Adrenal gland (tissue), 12 donors: ENCODE measurements around the gene GEMIN5. TPM values are rescaled to one million over a fixed set of nuclear protein-coding genes. Genes with fewer than 3 reads are reported as not detected.
"Not testable (repeated sequence)": the region's sequence is repeated elsewhere in the genome, so short reads cannot be mapped to it uniquely, and the experiment has no call there.

Experiments
- DNase-seq, 7 donors: peaks; one replicate each; pipeline ENCODE4 v3.0.0-alpha.2; 2019 to 2020
- H3K27ac ChIP-seq, 5 donors: fragments of 200-600 bp; sonication (generic) in 4 of 5; 1 replicate in 3 of 5; 2 replicates in 2 of 5; pipeline versions ENCODE4 v1.5.1 to v1.8.0; 2016 to 2020; ENCODE audit warnings: mild to moderate bottlenecking in 1 of 5
- H3K27me3 ChIP-seq: fragments of 200-600 bp; 2 replicates; pipeline ENCODE4 v1.8.0; 2021
- H3K36me3 ChIP-seq, 2 donors: fragments of 200-600 bp; replicated peaks in 1 of 2; 1 replicate in 1 of 2; 2 replicates in 1 of 2; pipeline versions ENCODE4 v1.5.1 to v1.8.0; 2018 to 2022
- H3K4me1 ChIP-seq, 2 donors: fragments of 200-600 bp; replicated peaks in 1 of 2; 1 replicate in 1 of 2; 2 replicates in 1 of 2; pipeline versions ENCODE4 v1.5.1 to v1.8.0; 2018 to 2021
- H3K4me3 ChIP-seq, 4 donors: fragments of 200-600 bp; sonication (generic) in 3 of 4; one replicate each; pipeline ENCODE4 v1.5.1; 2016 to 2018
- H3K9me3 ChIP-seq, 3 donors: fragments of 200-600 bp; sonication (generic) in 1 of 3; replicated peaks in 1 of 3; 1 replicate in 2 of 3; 2 replicates in 1 of 3; pipeline versions ENCODE4 v1.5.1 to v1.8.0; 2016 to 2021
- CTCF ChIP-seq, 6 experiments: fragments of 450-650 bp in 4 of 6; fragments of 200-600 bp in 2 of 6; sonication (generic) in 1 of 6; IDR thresholded peaks; 1 replicate in 5 of 6; 2 replicates in 1 of 6; pipeline versions ENCODE4 v1.5.1 to v1.8.0; 2016 to 2021; ENCODE audit warnings: antibody characterized with exemption in 6 of 6, mild to moderate bottlenecking in 2 of 6, moderate library complexity in 1 of 6
- POLR2A ChIP-seq, 2 donors: fragments of 450-650 bp; IDR thresholded peaks; one replicate each; pipeline ENCODE4 v1.6.1; 2017; ENCODE audit warnings: antibody characterized with exemption in 2 of 2, mild to moderate bottlenecking in 2 of 2, moderate library complexity in 1 of 2
- WGBS, 4 donors: extraction: QIAGEN DNeasy Blood & Tissue Kit in 2 of 4; methylation state at CpG; one replicate each; pipeline versions ENCODE4 v1.1.5 to v1.1.7; 2013 to 2017; 5-methylcytosine and 5-hydroxymethylcytosine counted together
- intact Hi-C, 2 donors: fragments of 100-400 bp; cut with DNase I; formaldehyde crosslinking; loops; one replicate each; pipeline versions ENCODE4 v1.14.1 to v1.15.0; 2022 to 2023
- polyA plus RNA-seq, 3 donors: library from polyadenylated mRNA; stranded (reverse); fragments of 200-250 nt in 2 of 3; fragments of 350-450 nt in 1 of 3; fragmentation: Illumina TruSeq in 1 of 3; extraction: RNeasy Lipid Tissue Mini Kit (QIAGEN cat#74804) in 1 of 3; gene quantifications; one replicate each; pipeline ENCODE4 v1.2.3, GENCODE V29; 2013 to 2014
- total RNA-seq, 9 donors: library from RNA; depleted of rRNA in 4 of 9; stranded (reverse); fragments of >200 nt in 4 of 9; fragments of 120-200 nt in 1 of 9; fragmentation: NEBNext Ultra II Directional in 1 of 9; extraction: Animal tissue kit (Norgen Biotek cat#: 25700) in 1 of 9; gene quantifications; one replicate each; pipeline versions ENCODE4 v1.1.0 to v1.2.4, GENCODE V29; 2013 to 2023
- donor health status: healthy with polysubstance abuse.
- donor health status: Bipolar disorder and iron deficiency.
- donor health status: DM: yes; HTN: yes; CAD: no.
- donor health status: DM: no; HTN: no; CAD: no.
- donor health status: DM: no; HTN: no; CAD: no.
- donor health status: DM: yes; HTN: yes; CAD: no.

GEMIN5 gene
- total and polyA plus RNA-seq, 12 donors = 3.2 to 19.2 (median 13.3) TPM

- no peaks in the 10 kb centered on the region for H3K27me3 ChIP-seq
- H3K4me3 ChIP-seq = peak within 1 kb of the TSS in 3 of 4 donors; percentile 69 to 79 (median 71)
- peak; percentile 91 to 96 (median 93) for DNase-seq
- H3K36me3 ChIP-seq = no peaks in the 10 kb centered on the region
- H3K9me3 ChIP-seq = no peaks in the 10 kb centered on the region
- peak in 4 of 6 experiments; percentile 26 to 44 (median 30) for TF ChIP-seq CTCF (IDR thresholded peaks at IDR 0.05)
- TF ChIP-seq POLR2A (IDR thresholded peaks at IDR 0.05) = peak; percentile 54 to 73
- peak within 1 kb of the TSS in 4 of 5 donors; percentile 57 to 84 (median 70) for H3K27ac ChIP-seq
- WGBS, 4 donors = 1% methylated on average over 23 to 40 of the region's 40 CpGs
- peaks cover 23 to 34% of the 10 kb centered on the region in 2 donors for H3K4me1 ChIP-seq
- intact Hi-C loops = loop anchor here in 1 of 2 donors (10.0 kb wide), 1 partner anchor 204 kb away; no protein-coding TSS in a partner anchor
Observed at GRCh38 chr5:154940772-154941620, 3.0 kb upstream of the GEMIN5 start, which contains the start of gene MRPL22. Gene MRPL22, plus strand, starts transcription at chr5:154941073. Its CDS starts 38 bp downstream, at chr5:154941111.

GRCh38 chr5:154940375-154940771, 2.4 kb upstream of the GEMIN5 start:
- peak in 1 of 7 donors; percentile 9 for DNase-seq
- intact Hi-C loops = loop anchor here in 1 of 2 donors (10.0 kb wide), 1 partner anchor 204 kb away; no protein-coding TSS in a partner anchor

GRCh38 chr5:154939387-154939786, 1.4 kb upstream of the GEMIN5 start:
- H3K27me3 ChIP-seq, DNase-seq, H3K4me3 ChIP-seq, H3K27ac ChIP-seq, H3K36me3 ChIP-seq, H3K9me3 ChIP-seq: not testable (repeated sequence)
- H3K4me1 ChIP-seq = peaks cover 23 to 27% of the 10 kb centered on the region in 2 donors
- 69 to 88% (median 84%) methylated on average over 5 of the region's 5 CpGs for WGBS, 4 donors
- intact Hi-C loops = loop anchor here in 1 of 2 donors (10.0 kb wide), 1 partner anchor 75 kb away; no protein-coding TSS in a partner anchor

More at GRCh38 chr5:154940375-154940771, 2.4 kb upstream of the GEMIN5 start:
- 70 to 77% (median 75%) methylated on average over 9 of the region's 9 CpGs for WGBS, 4 donors
- H3K9me3 ChIP-seq = no peaks in the 10 kb centered on the region
- peak overlapping the region in 2 of 4 donors; percentile 69 to 79 for H3K4me3 ChIP-seq
- H3K4me1 ChIP-seq = peaks cover 23 to 27% of the 10 kb centered on the region in 2 donors
- no peak for TF ChIP-seq CTCF (IDR thresholded peaks at IDR 0.05)
- TF ChIP-seq POLR2A (IDR thresholded peaks at IDR 0.05) = no peak
- H3K27ac ChIP-seq = peak overlapping the region in 3 of 5 donors; percentile 57 to 84 (median 80)
- no peaks in the 10 kb centered on the region for H3K36me3 ChIP-seq
- no peaks in the 10 kb centered on the region for H3K27me3 ChIP-seq

- H3K9me3 ChIP-seq = no peaks in the 10 kb centered on the region
- no peak for TF ChIP-seq POLR2A (IDR thresholded peaks at IDR 0.05)
- TF ChIP-seq CTCF (IDR thresholded peaks at IDR 0.05) = no peak
- WGBS, 4 donors = 19 to 39% (median 26%) methylated on average over 8 to 11 of the region's 11 CpGs
- no peak for DNase-seq
- no peak overlapping the region for H3K27ac ChIP-seq
- peaks cover 0 to 14% of the 10 kb centered on the region in 2 donors for H3K36me3 ChIP-seq
- H3K4me1 ChIP-seq = peaks cover 19 to 20% of the 10 kb centered on the region in 2 donors
- H3K4me3 ChIP-seq = peak overlapping the region; percentile 37 to 96 (median 79)
- intact Hi-C loops = loop anchor here in 1 of 2 donors (10.0 kb wide), 1 partner anchor 72 kb away; no protein-coding TSS in a partner anchor
- no peaks in the 10 kb centered on the region for H3K27me3 ChIP-seq
Observed at GRCh38 chr5:154937186-154937717, 759 bp downstream of the GEMIN5 start.
